PC-9 (cell line): ENCODE data around the gene IQSEC1.

ENCODE experiments used
- EZH2 ChIP-seq: fragments of 200-600 bp; sonication (generic); IDR thresholded peaks from 2 replicates; pipeline ENCODE4 v1.8.0; 2017; ENCODE audit warnings: antibody characterized with exemption, low read depth
- TF ChIP-seq, protein P1 (sequence below): fragments of 200-600 bp; sonication (generic); conservative IDR thresholded peaks from 2 replicates; pipeline ENCODE4 v1.6.1; 2017; ENCODE audit warnings: mixed run types, antibody characterized with exemption, mild to moderate bottlenecking, moderate library complexity

DNA sequence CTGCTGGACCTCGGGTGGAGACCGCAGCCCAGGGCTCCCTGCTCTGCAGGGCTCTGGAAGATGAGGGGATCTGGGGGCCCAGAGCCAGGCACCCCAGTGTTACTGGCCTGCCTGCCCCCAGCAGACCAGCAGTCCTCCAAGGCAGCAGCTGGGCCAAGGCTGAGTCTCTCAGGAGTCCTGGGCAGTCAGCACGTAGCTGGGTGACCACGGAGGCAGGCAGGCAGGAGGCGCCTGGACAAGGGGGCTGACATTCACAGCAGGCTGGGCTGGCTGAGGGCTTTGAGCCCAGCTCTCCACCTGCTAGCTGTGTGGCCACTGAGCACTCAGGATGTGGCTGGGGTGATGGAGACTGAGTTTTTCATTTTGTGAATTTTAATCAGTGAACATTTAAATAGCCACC is 67.9 kb downstream of the IQSEC1 start:
- TF ChIP-seq, protein P1, sequence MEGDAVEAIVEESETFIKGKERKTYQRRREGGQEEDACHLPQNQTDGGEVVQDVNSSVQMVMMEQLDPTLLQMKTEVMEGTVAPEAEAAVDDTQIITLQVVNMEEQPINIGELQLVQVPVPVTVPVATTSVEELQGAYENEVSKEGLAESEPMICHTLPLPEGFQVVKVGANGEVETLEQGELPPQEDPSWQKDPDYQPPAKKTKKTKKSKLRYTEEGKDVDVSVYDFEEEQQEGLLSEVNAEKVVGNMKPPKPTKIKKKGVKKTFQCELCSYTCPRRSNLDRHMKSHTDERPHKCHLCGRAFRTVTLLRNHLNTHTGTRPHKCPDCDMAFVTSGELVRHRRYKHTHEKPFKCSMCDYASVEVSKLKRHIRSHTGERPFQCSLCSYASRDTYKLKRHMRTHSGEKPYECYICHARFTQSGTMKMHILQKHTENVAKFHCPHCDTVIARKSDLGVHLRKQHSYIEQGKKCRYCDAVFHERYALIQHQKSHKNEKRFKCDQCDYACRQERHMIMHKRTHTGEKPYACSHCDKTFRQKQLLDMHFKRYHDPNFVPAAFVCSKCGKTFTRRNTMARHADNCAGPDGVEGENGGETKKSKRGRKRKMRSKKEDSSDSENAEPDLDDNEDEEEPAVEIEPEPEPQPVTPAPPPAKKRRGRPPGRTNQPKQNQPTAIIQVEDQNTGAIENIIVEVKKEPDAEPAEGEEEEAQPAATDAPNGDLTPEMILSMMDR = no peak
- TF ChIP-seq EZH2 = no peak
